NCI-H82 treated with DMSO at 0.1 percent for 48 hours (cell line): ENCODE data around the gene CELSR2.
"Not testable (repeated sequence)": the region's sequence is repeated elsewhere in the genome, so short reads cannot be mapped to it uniquely, and the experiment has no call there.

ENCODE experiments used
- DNase-seq: peaks from one replicate; lab custom pipeline; 2025; ENCODE audit not compliant: unreplicated experiment; lab: John Stamatoyannopoulos, UW

CELSR2 gene

GRCh38 chr1:109277434-109278204, 28.3 kb downstream of the CELSR2 start:
- DNase-seq = peak; percentile 62

GRCh38 chr1:109279615-109280278, 30.4 kb downstream of the CELSR2 start:
- DNase-seq = no peak

GRCh38 chr1:109280862-109281261, 31.5 kb downstream of the CELSR2 start:
- DNase-seq = no peak

GRCh38 chr1:109281680-109282496, 32.5 kb downstream of the CELSR2 start:
- DNase-seq = no peak

- no peak for DNase-seq
These were observed 33.2 kb downstream of the CELSR2 start for GRCh38 chr1:109282497-109282951.

GRCh38 chr1:109282952-109283747, 33.8 kb downstream of the CELSR2 start, which contains the start of gene PSRC1:
PSRC1 (minus strand) TSS chr1:109283145.
- peak; percentile 93 for DNase-seq

- no peak for DNase-seq
These were observed 34.6 kb downstream of the CELSR2 start for GRCh38 chr1:109283748-109284600.

- DNase-seq = not testable (repeated sequence)
These were observed 37.4 kb downstream of the CELSR2 start for GRCh38 chr1:109286762-109287161.

GRCh38 chr1:109290137-109290536, 40.8 kb downstream of the CELSR2 start:
- DNase-seq = no peak

GRCh38 chr1:109290998-109291397, 41.7 kb downstream of the CELSR2 start:
- DNase-seq = no peak

GRCh38 chr1:109292364-109292763, 43.0 kb downstream of the CELSR2 start:
- DNase-seq = no peak

GRCh38 chr1:109293026-109293425, 43.7 kb downstream of the CELSR2 start:
- no peak for DNase-seq

- DNase-seq = no peak
These were observed 45.1 kb downstream of the CELSR2 start for GRCh38 chr1:109294481-109294880.

GRCh38 chr1:109295712-109296415, 46.5 kb downstream of the CELSR2 start:
- DNase-seq = peak; percentile 95

GRCh38 chr1:109296782-109297181, 47.4 kb downstream of the CELSR2 start:
- no peak for DNase-seq

GRCh38 chr1:109298666-109299557, 49.6 kb downstream of the CELSR2 start:
- DNase-seq = no peak

- no peak for DNase-seq
These were observed 50.4 kb downstream of the CELSR2 start for GRCh38 chr1:109299558-109300343.
